Measurements from ENCODE around the gene FAM107B.

DNA sequence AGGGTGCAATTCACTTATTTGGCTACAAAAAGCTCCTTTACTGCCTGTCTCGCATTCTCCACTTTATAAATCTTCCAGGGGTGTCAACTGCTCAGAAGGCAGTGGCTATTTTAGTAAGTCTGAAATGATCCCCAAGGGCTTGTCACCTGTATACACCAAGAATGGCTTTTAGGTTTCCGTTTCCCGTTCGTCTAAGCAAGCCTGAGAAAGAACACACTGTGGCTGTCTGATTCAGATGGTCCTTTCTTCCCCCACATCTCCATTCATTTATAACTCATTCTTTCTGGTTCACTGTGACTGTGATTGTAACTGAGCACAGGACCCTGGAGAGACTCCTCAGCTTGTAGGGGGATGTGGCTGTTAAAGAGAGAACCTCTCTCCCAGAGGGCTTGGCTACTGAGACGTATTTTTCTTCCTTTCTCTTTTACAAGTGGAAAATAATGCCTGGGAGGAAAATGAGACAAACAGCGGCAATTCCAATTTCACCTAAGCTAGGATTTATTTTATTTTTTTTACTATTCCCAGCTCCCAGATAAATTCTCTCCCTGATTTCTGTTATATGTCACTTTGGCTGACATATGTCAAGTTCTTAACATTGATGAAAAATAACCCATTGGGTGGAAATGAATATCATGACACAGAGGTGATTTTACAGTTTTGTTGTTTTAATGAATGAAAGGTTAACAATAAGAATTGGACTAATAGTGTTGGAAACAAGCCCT is 129.3 kb downstream of the FAM107B start:
- TF ChIP-seq POLR2A (IDR thresholded peaks at IDR 0.05) (no peak), POLR2AphosphoS5 (IDR thresholded peaks at IDR 0.05) (no peak)

All from breast epithelium (tissue), 3 donors.